HepG2 (cell line): Measurements from ENCODE around the gene GLIPR1. TPM values are rescaled to one million over a fixed set of nuclear protein-coding genes. Genes with fewer than 3 reads are reported as not detected.

Source experiments
- AHR ChIP-seq: IDR thresholded peaks from 2 replicates; pipeline ENCODE4 v1.6.1; 2018; ENCODE audit warnings: missing genetic modification reagents, missing compliant biosample characterization
- ARNTL ChIP-seq: sonication (generic); formaldehyde crosslinking; IDR thresholded peaks from 2 replicates; pipeline ENCODE4 v1.4.0; 2020; ENCODE audit warnings: mild to moderate bottlenecking, missing genetic modification reagents
- CENPX ChIP-seq: sonication (generic); formaldehyde crosslinking; IDR thresholded peaks from 2 replicates; pipeline ENCODE4 v1.9.0; 2021; ENCODE audit warnings: mild to moderate bottlenecking, missing genetic modification reagents, moderate library complexity
- ETV5 ChIP-seq: IDR thresholded peaks from 2 replicates; pipeline ENCODE4 v1.6.1; 2018; ENCODE audit warnings: missing biosample characterization, missing genetic modification reagents, inconsistent platforms, borderline replicate concordance
- HDAC1 ChIP-seq: sonication (generic); formaldehyde crosslinking; IDR thresholded peaks from 2 replicates; pipeline ENCODE4 v1.5.1; 2020; ENCODE audit warnings: mild to moderate bottlenecking, missing genetic modification reagents
- HDAC6 ChIP-seq: fragments of 200-600 bp; sonication (generic); IDR thresholded peaks from 2 replicates; pipeline ENCODE4 v1.7.0; 2017; ENCODE audit warnings: mild to moderate bottlenecking, antibody characterized with exemption, low read length, low read depth
- JUN ChIP-seq: sonication (generic); formaldehyde crosslinking; IDR thresholded peaks from 2 replicates; pipeline ENCODE4 v1.4.0; 2020; ENCODE audit warnings: mild to moderate bottlenecking, missing genetic modification reagents
- KAT7 ChIP-seq: IDR thresholded peaks from 2 replicates; pipeline ENCODE4 v1.6.1; 2018; ENCODE audit warnings: borderline replicate concordance, missing compliant biosample characterization
- KDM2A ChIP-seq: sonication (generic); formaldehyde crosslinking; IDR thresholded peaks from 2 replicates; pipeline ENCODE4 v1.4.0; 2020; ENCODE audit warnings: low read depth, missing genetic modification reagents, borderline replicate concordance
- LCORL ChIP-seq, 2 experiments: fragments of 450-650 bp in 1 of 2; sonication (generic) in 1 of 2; formaldehyde crosslinking in 1 of 2; IDR thresholded peaks; 2 replicates each; pipeline versions ENCODE4 v1.5.0 to v1.6.1; 2017 to 2020; ENCODE audit warnings: antibody characterized with exemption in 1 of 2, missing genetic modification reagents in 1 of 2
- PITX1 ChIP-seq: sonication (generic); formaldehyde crosslinking; IDR thresholded peaks from 2 replicates; pipeline ENCODE4 v1.5.1; 2020; ENCODE audit warnings: mild to moderate bottlenecking, missing genetic modification reagents
- RXRA ChIP-seq: sonication (generic); formaldehyde crosslinking; IDR thresholded peaks from 2 replicates; pipeline ENCODE4 v1.5.1; 2020; ENCODE audit warnings: missing genetic modification reagents
- SAP130 ChIP-seq: IDR thresholded peaks from 2 replicates; pipeline ENCODE4 v1.6.1; 2016; ENCODE audit warnings: low read depth
- ZBTB20 ChIP-seq: sonication (generic); formaldehyde crosslinking; IDR thresholded peaks from 2 replicates; pipeline ENCODE4 v1.8.1; 2023; ENCODE audit warnings: missing genetic modification reagents, low read depth, mild to moderate bottlenecking, borderline replicate concordance
- ZIK1 ChIP-seq: sonication (generic); formaldehyde crosslinking; IDR thresholded peaks from 2 replicates; pipeline ENCODE4 v1.5.0; 2020; ENCODE audit warnings: mild to moderate bottlenecking, low read depth, missing genetic modification reagents, borderline replicate concordance
- ZMAT3 ChIP-seq: sonication (generic); formaldehyde crosslinking; conservative IDR thresholded peaks from 2 replicates; pipeline ENCODE4 v1.7.0; 2021; ENCODE audit warnings: missing genetic modification reagents
- ZNF30 ChIP-seq: sonication (generic); formaldehyde crosslinking; IDR thresholded peaks from 2 replicates; pipeline ENCODE4 v1.5.0; 2020; ENCODE audit warnings: mild to moderate bottlenecking, missing genetic modification reagents
- ZNF432 ChIP-seq: sonication (generic); formaldehyde crosslinking; IDR thresholded peaks from 2 replicates; pipeline ENCODE4 v1.5.0; 2020; ENCODE audit warnings: missing genetic modification reagents, mild to moderate bottlenecking, borderline replicate concordance
- ZNF441 ChIP-seq: sonication (generic); formaldehyde crosslinking; IDR thresholded peaks from 2 replicates; pipeline ENCODE4 v1.7.0; 2021; ENCODE audit warnings: missing genetic modification reagents, borderline replicate concordance
- ZNF615 ChIP-seq: sonication (generic); formaldehyde crosslinking; IDR thresholded peaks from 2 replicates; pipeline ENCODE4 v1.5.0; 2020; ENCODE audit warnings: mild to moderate bottlenecking, missing genetic modification reagents, borderline replicate concordance
- ZNF660 ChIP-seq: sonication (generic); formaldehyde crosslinking; IDR thresholded peaks from 2 replicates; pipeline ENCODE4 v1.5.1; 2020; ENCODE audit warnings: mild to moderate bottlenecking, low read depth, missing genetic modification reagents, borderline replicate concordance
- ZNF761 ChIP-seq: sonication (generic); formaldehyde crosslinking; conservative IDR thresholded peaks from 2 replicates; pipeline ENCODE4 v1.4.0; 2020; ENCODE audit warnings: mild to moderate bottlenecking, missing genetic modification reagents
- polyA plus RNA-seq, 8 experiments: library from polyadenylated mRNA; depleted of rRNA in 3 of 8; stranded (reverse) in 7 of 8; unstranded in 1 of 8; fragments of >200 nt; fragmentation: Illumina TruSeq in 4 of 8; extraction: Trizol in 4 of 8; gene quantifications; 2 replicates each; pipeline versions ENCODE4 v1.2.1 to v1.2.3, GENCODE V29; 2011 to 2016; ENCODE audit warnings: low read depth in 4 of 8, missing spikeins in 1 of 8, mixed read lengths in 1 of 8; ENCODE audit not compliant: insufficient read depth in 1 of 8
- total RNA-seq, 5 experiments: library from RNA; depleted of rRNA; stranded (reverse); fragments of >200 nt; fragmentation: Illumina TruSeq; extraction: Trizol; gene quantifications; 2 replicates each; pipeline ENCODE4 v1.2.3, GENCODE V29; 2016; ENCODE audit warnings: low read depth in 1 of 5
- TF ChIP-seq, protein P1 (sequence below): sonication (generic); formaldehyde crosslinking; IDR thresholded peaks from 2 replicates; pipeline ENCODE4 v1.5.1; 2020; ENCODE audit warnings: mild to moderate bottlenecking, missing genetic modification reagents, moderate library complexity
- TF ChIP-seq, protein P2 (sequence below): sonication (generic); formaldehyde crosslinking; IDR thresholded peaks from 2 replicates; pipeline ENCODE4 v1.5.0; 2020; ENCODE audit warnings: mild to moderate bottlenecking, missing genetic modification reagents, moderate library complexity

Gene GLIPR1
- total and polyA plus RNA-seq, 2 of the 13 experiments (the other 11 are each of a cell fraction or from before 2014, with no cell fraction given) = 1.9 to 5.0 TPM

DNA sequence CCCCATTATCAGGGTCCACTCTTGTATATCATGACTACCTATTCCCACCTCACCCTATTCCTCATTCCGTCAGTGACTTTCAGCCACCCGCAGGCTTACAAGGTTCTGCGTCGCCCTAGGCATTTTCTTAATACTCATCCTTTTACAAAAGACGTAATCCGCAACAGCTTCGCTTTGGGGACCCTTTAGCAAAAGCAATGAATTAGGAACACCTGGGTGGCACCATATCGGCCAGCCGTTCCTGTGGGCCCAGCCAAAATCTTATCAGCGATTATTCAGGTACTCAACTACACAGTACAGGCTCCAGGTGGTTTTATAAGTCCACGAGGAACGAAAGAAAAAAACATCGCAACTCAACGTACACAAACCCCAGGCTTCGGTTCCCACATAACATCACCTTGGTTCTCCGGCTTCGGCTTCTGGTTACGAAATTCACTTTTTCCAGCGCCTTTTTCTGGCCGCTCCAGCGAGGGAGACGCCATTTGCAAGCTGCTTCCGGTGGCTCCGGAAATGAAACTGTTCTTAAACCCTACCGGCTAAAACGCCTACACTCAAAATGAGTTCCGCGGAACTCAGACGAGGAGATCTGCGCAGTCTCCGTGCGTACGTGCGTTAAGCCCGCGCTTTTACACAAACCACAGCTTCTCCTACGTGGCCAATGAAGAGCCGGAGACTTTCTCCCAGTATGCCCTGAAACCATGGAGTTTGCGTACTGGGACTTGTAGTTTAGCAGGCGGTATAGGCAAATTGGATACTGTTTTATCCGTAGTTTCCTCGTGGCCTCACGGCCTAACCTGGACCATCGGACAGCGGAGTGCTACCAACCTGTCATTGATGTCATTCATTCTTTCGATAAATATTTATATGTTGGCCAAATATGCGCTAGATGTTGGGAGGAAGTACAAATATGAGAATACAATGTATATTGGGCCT lies 30.8 kb downstream of the GLIPR1 start, which contains the start of gene KRR1 (continued):
- TF ChIP-seq ZBTB20 (peak; percentile 45; the same call in 1 of the 2 replicates), ZMAT3 (CRISPR knock-in tag) (peak; percentile 84), HDAC1 (peak; percentile 95), PITX1 (CRISPR knock-in tag) (peak; percentile 78; the same call in 1 of the 2 replicates), ZNF441 (peak; percentile 81), ZNF615 (peak; percentile 79; the same call in 1 of the 2 replicates), LCORL (IDR thresholded peaks at IDR 0.05) (no peak), LCORL (CRISPR knock-in tag; IDR thresholded peaks at IDR 0.05) (no peak; the same call in 1 of the 2 replicates), ZIK1 (CRISPR knock-in tag) (no peak), ZNF761 (0 out of 2 replicates have a peak, but pooled peaks have one; percentile 65), ZNF660 (CRISPR knock-in tag) (no peak), RXRA (CRISPR knock-in tag) (peak; percentile 8; the same call in 1 of the 2 replicates), AHR (CRISPR knock-in tag) (peak; percentile 86; the same call in 1 of the 2 replicates), ETV5 (CRISPR knock-in tag) (peak; percentile 82), KAT7 (peak; percentile 80; the same call in 1 of the 2 replicates), ZNF30 (CRISPR knock-in tag) (no peak), SAP130 (CRISPR knock-in tag) (peak; percentile 90), CENPX (CRISPR knock-in tag) (no peak), ZNF432 (no peak), KDM2A (CRISPR knock-in tag) (peak; percentile 93), JUN (CRISPR knock-in tag) (no peak), ARNTL (CRISPR knock-in tag) (peak; percentile 49; the same call in 1 of the 2 replicates), HDAC6 (no peak; the same call in 1 of the 2 replicates)
- TF ChIP-seq, protein P1, sequence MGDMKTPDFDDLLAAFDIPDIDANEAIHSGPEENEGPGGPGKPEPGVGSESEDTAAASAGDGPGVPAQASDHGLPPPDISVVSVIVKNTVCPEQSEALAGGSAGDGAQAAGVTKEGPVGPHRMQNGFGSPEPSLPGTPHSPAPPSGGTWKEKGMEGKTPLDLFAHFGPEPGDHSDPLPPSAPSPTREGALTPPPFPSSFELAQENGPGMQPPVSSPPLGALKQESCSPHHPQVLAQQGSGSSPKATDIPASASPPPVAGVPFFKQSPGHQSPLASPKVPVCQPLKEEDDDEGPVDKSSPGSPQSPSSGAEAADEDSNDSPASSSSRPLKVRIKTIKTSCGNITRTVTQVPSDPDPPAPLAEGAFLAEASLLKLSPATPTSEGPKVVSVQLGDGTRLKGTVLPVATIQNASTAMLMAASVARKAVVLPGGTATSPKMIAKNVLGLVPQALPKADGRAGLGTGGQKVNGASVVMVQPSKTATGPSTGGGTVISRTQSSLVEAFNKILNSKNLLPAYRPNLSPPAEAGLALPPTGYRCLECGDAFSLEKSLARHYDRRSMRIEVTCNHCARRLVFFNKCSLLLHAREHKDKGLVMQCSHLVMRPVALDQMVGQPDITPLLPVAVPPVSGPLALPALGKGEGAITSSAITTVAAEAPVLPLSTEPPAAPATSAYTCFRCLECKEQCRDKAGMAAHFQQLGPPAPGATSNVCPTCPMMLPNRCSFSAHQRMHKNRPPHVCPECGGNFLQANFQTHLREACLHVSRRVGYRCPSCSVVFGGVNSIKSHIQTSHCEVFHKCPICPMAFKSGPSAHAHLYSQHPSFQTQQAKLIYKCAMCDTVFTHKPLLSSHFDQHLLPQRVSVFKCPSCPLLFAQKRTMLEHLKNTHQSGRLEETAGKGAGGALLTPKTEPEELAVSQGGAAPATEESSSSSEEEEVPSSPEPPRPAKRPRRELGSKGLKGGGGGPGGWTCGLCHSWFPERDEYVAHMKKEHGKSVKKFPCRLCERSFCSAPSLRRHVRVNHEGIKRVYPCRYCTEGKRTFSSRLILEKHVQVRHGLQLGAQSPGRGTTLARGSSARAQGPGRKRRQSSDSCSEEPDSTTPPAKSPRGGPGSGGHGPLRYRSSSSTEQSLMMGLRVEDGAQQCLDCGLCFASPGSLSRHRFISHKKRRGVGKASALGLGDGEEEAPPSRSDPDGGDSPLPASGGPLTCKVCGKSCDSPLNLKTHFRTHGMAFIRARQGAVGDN (CRISPR knock-in tag) = peak; percentile 77
- TF ChIP-seq, protein P2, sequence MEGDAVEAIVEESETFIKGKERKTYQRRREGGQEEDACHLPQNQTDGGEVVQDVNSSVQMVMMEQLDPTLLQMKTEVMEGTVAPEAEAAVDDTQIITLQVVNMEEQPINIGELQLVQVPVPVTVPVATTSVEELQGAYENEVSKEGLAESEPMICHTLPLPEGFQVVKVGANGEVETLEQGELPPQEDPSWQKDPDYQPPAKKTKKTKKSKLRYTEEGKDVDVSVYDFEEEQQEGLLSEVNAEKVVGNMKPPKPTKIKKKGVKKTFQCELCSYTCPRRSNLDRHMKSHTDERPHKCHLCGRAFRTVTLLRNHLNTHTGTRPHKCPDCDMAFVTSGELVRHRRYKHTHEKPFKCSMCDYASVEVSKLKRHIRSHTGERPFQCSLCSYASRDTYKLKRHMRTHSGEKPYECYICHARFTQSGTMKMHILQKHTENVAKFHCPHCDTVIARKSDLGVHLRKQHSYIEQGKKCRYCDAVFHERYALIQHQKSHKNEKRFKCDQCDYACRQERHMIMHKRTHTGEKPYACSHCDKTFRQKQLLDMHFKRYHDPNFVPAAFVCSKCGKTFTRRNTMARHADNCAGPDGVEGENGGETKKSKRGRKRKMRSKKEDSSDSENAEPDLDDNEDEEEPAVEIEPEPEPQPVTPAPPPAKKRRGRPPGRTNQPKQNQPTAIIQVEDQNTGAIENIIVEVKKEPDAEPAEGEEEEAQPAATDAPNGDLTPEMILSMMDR (CRISPR knock-in tag) = peak; percentile 24; the same call in 1 of the 2 replicates
